ENCODE measurements around the gene MAZ. TPM values are rescaled to one million over a fixed set of nuclear protein-coding genes. Genes with fewer than 3 reads are reported as not detected.
"Not testable (repeated sequence)": the region's sequence is repeated elsewhere in the genome, so short reads cannot be mapped to it uniquely, and the experiment has no call there.

Gene MAZ
- total RNA-seq, 2 donors from 2014 or later: 73.0 to 99.4 TPM

GRCh38 chr16:29826342-29826695, 20.0 kb downstream of the MAZ start:
- TF ChIP-seq CTCF (IDR thresholded peaks at IDR 0.05): no peak
- Histone ChIP-seq H3K27me3 (replicated peaks; ENCODE audit: insufficient read depth) (no peaks in the 10 kb centered on the region), H3K9me3 (no peaks in the 10 kb centered on the region), H3K4me3 (no peak overlapping the region), H3K36me3 (peaks cover 11% of the 10 kb centered on the region), H3K4me1 (ENCODE audit: control insufficient read depth in 1 of 2, low read depth in 2 of 2) (peaks cover 41 to 56% of the 10 kb centered on the region in 2 donors), H3K27ac (peak overlapping the region; percentile 75 to 87)
- no peak for DNase-seq (ENCODE audit: low spot score)
- no peak for ATAC-seq (ENCODE audit: insufficient number of reproducible peaks, low FRiP score, low read depth)

GRCh38 chr16:29830774-29831173, 24.4 kb downstream of the MAZ start:
- Histone ChIP-seq H3K27me3 (replicated peaks; ENCODE audit: insufficient read depth) (no peaks in the 10 kb centered on the region), H3K9me3 (no peaks in the 10 kb centered on the region)

GRCh38 chr16:29831490-29831889, 25.2 kb downstream of the MAZ start:
- Histone ChIP-seq H3K4me3 (no peak overlapping the region), H3K27me3 (replicated peaks; ENCODE audit: insufficient read depth) (no peaks in the 10 kb centered on the region), H3K36me3 (peaks cover 44% of the 10 kb centered on the region), H3K9me3 (no peaks in the 10 kb centered on the region), H3K4me1 (ENCODE audit: control insufficient read depth in 1 of 2, low read depth in 2 of 2) (peaks cover 4 to 5% of the 10 kb centered on the region in 2 donors), H3K27ac (no peak overlapping the region)
- no peak for TF ChIP-seq CTCF (IDR thresholded peaks at IDR 0.05)
- DNase-seq (ENCODE audit: low spot score) (no peak), ATAC-seq (ENCODE audit: insufficient number of reproducible peaks, low FRiP score, low read depth) (no peak)

More at GRCh38 chr16:29830774-29831173, 24.4 kb downstream of the MAZ start:
- no peak for TF ChIP-seq CTCF (IDR thresholded peaks at IDR 0.05)
- H3K4me1 ChIP-seq (ENCODE audit: control insufficient read depth in 1 of 2, low read depth in 2 of 2): peaks cover 8 to 12% of the 10 kb centered on the region in 2 donors
- H3K36me3 ChIP-seq: peaks cover 44% of the 10 kb centered on the region
- no peak overlapping the region for H3K4me3 ChIP-seq
- H3K27ac ChIP-seq: no peak overlapping the region
- ATAC-seq (ENCODE audit: insufficient number of reproducible peaks, low FRiP score, low read depth): no peak
- DNase-seq (ENCODE audit: low spot score): no peak

- peaks cover 58% of the 10 kb centered on the region for H3K36me3 ChIP-seq
- H3K4me3 ChIP-seq; DNase-seq (ENCODE audit: low spot score); H3K27me3 ChIP-seq (replicated peaks; ENCODE audit: insufficient read depth); ATAC-seq (ENCODE audit: insufficient number of reproducible peaks, low FRiP score, low read depth); H3K4me1 ChIP-seq (ENCODE audit: control insufficient read depth in 1 of 2, low read depth in 2 of 2); H3K27ac ChIP-seq; H3K9me3 ChIP-seq: not testable (repeated sequence)
Measured at GRCh38 chr16:29833219-29833618, 26.9 kb downstream of the MAZ start.

- no peaks in the 10 kb centered on the region for H3K9me3 ChIP-seq
- H3K27ac ChIP-seq: no peak overlapping the region
- H3K36me3 ChIP-seq: peaks cover 58% of the 10 kb centered on the region
- no peak overlapping the region for H3K4me3 ChIP-seq
- ATAC-seq (ENCODE audit: insufficient number of reproducible peaks, low FRiP score, low read depth) (no peak), DNase-seq (ENCODE audit: low spot score) (no peak)
- no peaks in the 10 kb centered on the region for H3K27me3 ChIP-seq (replicated peaks; ENCODE audit: insufficient read depth)
- TF ChIP-seq CTCF (IDR thresholded peaks at IDR 0.05): no peak
- no peaks in the 10 kb centered on the region for H3K4me1 ChIP-seq (ENCODE audit: control insufficient read depth in 1 of 2, low read depth in 2 of 2)
Measured at GRCh38 chr16:29834079-29834478, 27.8 kb downstream of the MAZ start.

GRCh38 chr16:29835926-29836325, 29.6 kb downstream of the MAZ start:
- H3K36me3 ChIP-seq: peaks cover 62% of the 10 kb centered on the region

More at GRCh38 chr16:29835926-29836325, 29.6 kb downstream of the MAZ start:
- no peaks in the 10 kb centered on the region for H3K9me3 ChIP-seq
- H3K4me3 ChIP-seq: no peak overlapping the region
- DNase-seq (ENCODE audit: low spot score): no peak
- TF ChIP-seq CTCF (IDR thresholded peaks at IDR 0.05): no peak
- H3K27me3 ChIP-seq (replicated peaks; ENCODE audit: insufficient read depth): no peaks in the 10 kb centered on the region
- no peak for ATAC-seq (ENCODE audit: insufficient number of reproducible peaks, low FRiP score, low read depth)
- no peaks in the 10 kb centered on the region for H3K4me1 ChIP-seq (ENCODE audit: control insufficient read depth in 1 of 2, low read depth in 2 of 2)
- H3K27ac ChIP-seq: no peak overlapping the region
